Right lobe of liver (tissue), 6 donors: ENCODE data around the gene FGFR2. TPM values are rescaled to one million over a fixed set of nuclear protein-coding genes. Genes with fewer than 3 reads are reported as not detected.
A peak's percentile ranks its signal among the peaks of the same experiment; 100 is the strongest.

Experiments used
- ATAC-seq, 4 donors: fragments of 200-7000 bp; cut with Tn5 transposase; one replicate each; pipeline ENCODE4 v1.9.1; 2020; ENCODE audit warnings: mild to moderate bottlenecking in 4 of 4, moderate library complexity in 4 of 4
- DNase-seq, 3 donors: peaks; one replicate each; pipeline ENCODE4 v3.0.0-alpha.2; 2020
- H3K27ac ChIP-seq, 3 donors: fragments of 200-600 bp; one replicate each; pipeline ENCODE4 v1.8.0; 2022
- H3K27me3 ChIP-seq, 2 donors: fragments of 200-600 bp; one replicate each; pipeline ENCODE4 v1.8.0; 2022
- H3K36me3 ChIP-seq, 4 donors: fragments of 200-600 bp; sonication (generic) in 1 of 4; one replicate each; pipeline versions ENCODE4 v1.5.1 to v1.8.0; 2017 to 2022; ENCODE audit warnings: control low read depth in 1 of 4
- H3K4me1 ChIP-seq, 4 donors: fragments of 200-600 bp; sonication (generic) in 1 of 4; one replicate each; pipeline versions ENCODE4 v1.5.1 to v1.8.0; 2017 to 2022; ENCODE audit warnings: control low read depth in 1 of 4
- H3K4me3 ChIP-seq, 3 donors: fragments of 200-600 bp; one replicate each; pipeline ENCODE4 v1.8.0; 2022
- H3K9me3 ChIP-seq, 4 donors: fragments of 200-600 bp; sonication (generic) in 1 of 4; one replicate each; pipeline versions ENCODE4 v1.5.1 to v1.8.0; 2017 to 2022; ENCODE audit warnings: control low read depth in 1 of 4
- CTCF ChIP-seq, 4 donors: fragments of 200-600 bp in 3 of 4; fragments of 450-650 bp in 1 of 4; IDR thresholded peaks; one replicate each; pipeline versions ENCODE4 v1.5.1 to v1.8.0; 2016 to 2022; ENCODE audit warnings: antibody characterized with exemption in 4 of 4, mild to moderate bottlenecking in 2 of 4
- POLR2A ChIP-seq: fragments of 450-650 bp; IDR thresholded peaks from one replicate; pipeline ENCODE4 v1.6.1; 2017; ENCODE audit warnings: antibody characterized with exemption, mild to moderate bottlenecking
- WGBS: methylation state at CpG from one replicate; pipeline ENCODE4 v1.1.6; 2018; ENCODE audit warnings: low coverage, low lambda C conversion rate; ENCODE audit not compliant: insufficient coverage; ENCODE audit errors: missing lambda C conversion rate; 5-methylcytosine and 5-hydroxymethylcytosine counted together
- intact Hi-C, 2 donors: fragments of 100-400 bp; cut with DNase I; formaldehyde crosslinking; loops; one replicate each; pipeline versions ENCODE4 v1.11.2 to v1.14.1; 2022
- total RNA-seq, 6 experiments: library from RNA; depleted of rRNA in 2 of 6; stranded (reverse); fragments of >200 nt in 2 of 6; fragmentation: NEBNext Ultra II Directional in 3 of 6; extraction: Animal tissue kit (Norgen Biotek cat#: 25700) in 3 of 6; gene quantifications; one replicate each; pipeline versions ENCODE4 v1.1.0 to v1.2.4, GENCODE V29; 2016 to 2023
- donor health status: DM: no; HTN: yes; CAD: no.
- donor health status: DM: no; HTN: no; CAD: no.
- donor health status: DM: no; HTN: no; CAD: no.
- donor health status: DM: no; HTN: yes; CAD: no.
- donor health status: DM: no; HTN: yes; CAD: no.

The FGFR2 gene
- total RNA-seq, 6 experiments from 2014 or later = 14.4 to 33.7 (median 23.0) TPM

GRCh38 chr10:121553511-121554264, 44.6 kb downstream of the FGFR2 start:
- no peaks in the 10 kb centered on the region for H3K4me1 ChIP-seq
- no peaks in the 10 kb centered on the region for H3K9me3 ChIP-seq
- H3K27ac ChIP-seq = no peak overlapping the region
- WGBS = 70% methylated on average over 7 of the region's 8 CpGs
- peak in 2 of 4 donors; percentile 18 to 20 for ATAC-seq
- H3K4me3 ChIP-seq = no peak overlapping the region
- no peaks in the 10 kb centered on the region for H3K36me3 ChIP-seq
- intact Hi-C loops = no loop called here
- no peaks in the 10 kb centered on the region for H3K27me3 ChIP-seq
- TF ChIP-seq CTCF (IDR thresholded peaks at IDR 0.05) = no peak
- no peak for TF ChIP-seq POLR2A
- DNase-seq = no peak

- no peak for TF ChIP-seq CTCF (IDR thresholded peaks at IDR 0.05)
- TF ChIP-seq POLR2A = no peak
- ATAC-seq = no peak
These were observed 45.5 kb downstream of the FGFR2 start for GRCh38 chr10:121552746-121553145.

GRCh38 chr10:121551210-121551885, 46.9 kb downstream of the FGFR2 start:
- Histone ChIP-seq H3K36me3 (no peaks in the 10 kb centered on the region), H3K27me3 (no peaks in the 10 kb centered on the region), H3K9me3 (no peaks in the 10 kb centered on the region), H3K4me1 (no peaks in the 10 kb centered on the region), H3K4me3 (no peak overlapping the region), H3K27ac (no peak overlapping the region)
- WGBS = 91% methylated on average over 9 of the region's 10 CpGs
- ATAC-seq (no peak), DNase-seq (no peak)
- TF ChIP-seq POLR2A = no peak
- intact Hi-C loops = no loop called here

More at GRCh38 chr10:121552746-121553145, 45.5 kb downstream of the FGFR2 start:
- intact Hi-C loops = no loop called here
- no peaks in the 10 kb centered on the region for H3K9me3 ChIP-seq
- H3K4me1 ChIP-seq = no peaks in the 10 kb centered on the region
- no peaks in the 10 kb centered on the region for H3K27me3 ChIP-seq
- no peak overlapping the region for H3K27ac ChIP-seq
- H3K4me3 ChIP-seq = no peak overlapping the region
- WGBS = 83% methylated on average over 4 of the region's 4 CpGs
- H3K36me3 ChIP-seq = no peaks in the 10 kb centered on the region
- no peak for DNase-seq

- Histone ChIP-seq H3K9me3 (no peaks in the 10 kb centered on the region), H3K27me3 (no peaks in the 10 kb centered on the region), H3K4me1 (peaks cover 0 to 31% (median 12%) of the 10 kb centered on the region in 4 donors), H3K36me3 (no peaks in the 10 kb centered on the region), H3K27ac (no peak overlapping the region), H3K4me3 (no peak overlapping the region)
- WGBS = no CpG with 5 or more reads among the region's 5 CpGs
- ATAC-seq = no peak
- TF ChIP-seq POLR2A (no peak), CTCF (IDR thresholded peaks at IDR 0.05) (no peak)
- intact Hi-C loops = no loop called here
- no peak for DNase-seq
These were observed 53.9 kb downstream of the FGFR2 start for GRCh38 chr10:121544301-121544869.

- TF ChIP-seq POLR2A (no peak), CTCF (IDR thresholded peaks at IDR 0.05) (no peak)
- ATAC-seq (peak in 3 of 4 donors; percentile 14 to 23 (median 21)), DNase-seq (no peak)
- Histone ChIP-seq H3K27me3 (no peaks in the 10 kb centered on the region), H3K9me3 (no peaks in the 10 kb centered on the region), H3K36me3 (no peaks in the 10 kb centered on the region), H3K27ac (no peak overlapping the region), H3K4me3 (no peak overlapping the region), H3K4me1 (peaks cover 0 to 31% (median 12%) of the 10 kb centered on the region in 4 donors)
- 35% methylated on average over 4 of the region's 7 CpGs for WGBS
- intact Hi-C loops = no loop called here
These were observed 54.7 kb downstream of the FGFR2 start for GRCh38 chr10:121543545-121543944.
